Fibroblast of skin of left quadriceps (primary cell): ENCODE results near the gene MEOX2.
A peak's percentile ranks its signal among the peaks of the same experiment; 100 is the strongest.

ENCODE experiments used
- DNase-seq, 2 experiments: peaks; one replicate each; pipeline ENCODE4 v3.0.0-alpha.2; 2013; ENCODE audit warnings: low read depth in 2 of 2

MEOX2 gene

DNA sequence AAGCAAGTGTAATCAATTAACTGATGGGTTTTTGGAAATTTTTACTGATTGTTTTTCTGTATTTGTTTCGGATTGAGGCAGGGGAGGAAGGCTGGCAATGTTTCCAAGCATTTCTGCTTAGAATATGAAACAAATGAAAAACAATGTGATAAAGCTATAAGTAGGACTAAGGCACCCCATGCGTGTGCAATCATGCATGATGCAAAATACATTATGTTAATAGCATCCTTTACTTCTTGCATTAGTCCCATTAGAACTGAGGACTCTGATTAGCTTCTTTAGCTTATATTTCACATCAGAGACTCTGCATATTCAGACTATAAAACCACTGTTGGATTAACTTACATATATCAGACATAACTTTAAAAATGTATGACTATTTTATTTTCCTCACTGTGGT, 76.0 kb downstream of the MEOX2 start:
- no peak for DNase-seq

DNA sequence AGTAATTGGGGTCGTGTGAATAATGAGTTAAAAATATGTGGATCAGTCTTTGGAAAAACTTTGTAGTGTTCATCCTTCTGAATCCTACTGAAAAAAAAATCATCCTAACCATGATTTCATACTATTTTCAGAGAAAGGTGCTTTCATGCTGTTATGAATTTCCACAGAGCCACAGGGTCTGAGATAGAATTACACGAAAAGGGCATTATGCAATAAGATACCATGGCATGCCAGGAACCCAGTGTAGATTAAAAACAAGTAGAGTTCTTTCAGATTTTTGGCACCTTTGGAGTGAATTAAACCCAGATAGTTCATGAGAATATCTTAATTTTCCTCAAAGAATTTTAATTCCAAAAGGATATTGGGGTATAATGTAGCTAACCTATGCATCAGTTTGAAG, 77.2 kb downstream of the MEOX2 start:
- DNase-seq = no peak

DNA sequence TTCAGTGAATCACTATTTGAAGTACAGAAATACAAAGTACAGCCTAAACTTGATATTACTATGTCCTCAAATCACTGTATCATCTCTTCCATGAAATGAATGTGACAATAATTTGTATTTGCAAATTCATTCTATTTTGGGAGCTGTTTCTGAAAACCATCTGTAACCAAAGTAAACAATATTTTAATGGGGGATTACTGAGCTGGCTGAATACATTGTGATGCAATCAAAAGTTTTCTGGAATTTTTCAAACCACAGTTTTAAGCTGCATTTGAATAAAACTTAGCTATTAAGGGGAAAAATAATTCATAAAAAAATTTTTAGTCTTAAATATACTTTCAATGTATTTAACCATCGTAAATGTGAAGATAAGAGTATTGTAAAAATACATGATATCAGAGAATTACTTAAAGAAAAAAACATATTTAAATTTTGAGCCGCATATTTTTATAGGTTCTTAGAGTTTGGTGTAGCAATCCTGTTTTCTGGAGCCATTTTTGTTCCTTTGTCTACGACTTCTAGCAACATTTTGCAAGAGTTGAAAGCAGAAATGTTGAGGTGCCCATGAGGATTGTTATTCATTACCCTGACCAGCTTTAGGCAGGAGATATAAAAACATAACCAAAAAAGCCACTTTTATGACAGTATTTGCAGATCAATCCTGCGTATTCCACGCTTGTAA, 78.8 kb downstream of the MEOX2 start:
- peak in 1 of 2 experiments; percentile 29 for DNase-seq

DNA sequence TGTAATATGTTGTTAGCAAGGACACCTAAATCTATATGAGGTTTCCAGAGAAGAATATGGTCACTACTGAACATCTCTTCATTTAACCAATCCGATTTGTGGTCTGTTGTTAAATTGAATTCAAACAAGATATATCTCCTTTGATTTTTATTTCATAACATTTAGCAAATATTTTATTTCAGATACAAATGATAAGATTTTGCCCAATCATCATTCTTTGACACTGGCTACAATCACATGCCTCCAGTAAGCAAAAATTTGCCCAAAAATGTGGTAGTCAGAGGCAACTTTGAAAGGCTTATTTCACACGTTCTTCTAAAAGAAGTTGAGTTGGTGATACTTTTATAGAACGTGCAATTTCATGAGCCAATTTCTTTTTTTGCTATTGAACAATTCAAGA, 79.9 kb downstream of the MEOX2 start:
- DNase-seq = no peak

DNA sequence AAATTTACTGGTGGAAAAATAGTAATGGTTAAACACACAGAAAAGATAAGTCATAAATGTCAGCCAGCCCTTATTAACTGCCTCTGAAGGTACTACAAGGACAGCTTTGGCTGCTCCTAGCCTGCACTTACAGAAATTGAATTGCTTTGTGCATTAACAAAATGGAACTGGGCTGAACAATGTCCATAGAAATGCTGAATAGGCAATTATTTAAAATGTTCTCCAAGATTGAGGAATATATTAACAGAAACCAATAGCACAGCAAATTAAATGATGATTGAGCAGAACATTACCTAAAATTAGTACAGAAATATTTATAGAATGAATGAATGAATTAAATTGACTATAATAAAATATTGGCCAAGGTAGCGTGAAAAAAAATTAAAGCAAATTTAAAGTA, 82.3 kb downstream of the MEOX2 start:
- DNase-seq = no peak

DNA sequence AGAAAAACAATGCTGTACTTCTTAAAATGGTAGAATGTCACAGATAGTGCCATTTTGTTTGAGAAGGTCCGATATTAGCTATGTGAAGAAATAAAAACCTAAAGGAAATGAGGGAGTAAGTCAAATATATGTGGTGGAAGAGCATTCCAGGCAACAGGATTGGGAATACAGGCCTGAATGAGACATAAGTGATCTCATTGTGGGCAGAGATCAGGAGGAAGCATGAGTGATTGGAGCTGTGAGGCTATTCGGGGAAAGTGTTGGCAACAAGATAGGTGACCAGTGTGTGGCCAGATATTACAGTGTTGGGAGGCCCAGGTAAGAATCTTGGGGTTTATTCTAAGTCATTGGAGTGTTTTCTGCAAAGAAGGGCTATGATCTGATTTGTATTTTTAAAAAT, 83.4 kb downstream of the MEOX2 start:
- no peak for DNase-seq

DNA sequence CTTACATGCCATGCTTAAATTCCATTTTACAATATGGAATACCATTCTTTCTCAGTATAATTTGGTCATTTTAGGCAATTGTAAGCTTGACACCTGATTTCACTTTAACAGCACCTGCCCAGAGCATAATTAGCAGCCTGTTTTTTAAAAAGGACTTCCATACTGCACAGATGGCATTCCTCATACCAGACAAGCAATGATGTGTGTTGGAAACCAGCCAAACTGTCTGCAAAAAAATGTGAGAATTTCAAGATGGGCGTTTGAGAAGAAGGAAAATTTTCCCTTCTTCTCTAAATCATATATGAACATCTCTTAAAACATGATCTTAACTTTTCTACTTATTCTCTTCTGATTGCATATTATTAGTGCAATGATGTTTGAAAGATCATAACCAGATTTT, 84.2 kb downstream of the MEOX2 start:
- no peak for DNase-seq

DNA sequence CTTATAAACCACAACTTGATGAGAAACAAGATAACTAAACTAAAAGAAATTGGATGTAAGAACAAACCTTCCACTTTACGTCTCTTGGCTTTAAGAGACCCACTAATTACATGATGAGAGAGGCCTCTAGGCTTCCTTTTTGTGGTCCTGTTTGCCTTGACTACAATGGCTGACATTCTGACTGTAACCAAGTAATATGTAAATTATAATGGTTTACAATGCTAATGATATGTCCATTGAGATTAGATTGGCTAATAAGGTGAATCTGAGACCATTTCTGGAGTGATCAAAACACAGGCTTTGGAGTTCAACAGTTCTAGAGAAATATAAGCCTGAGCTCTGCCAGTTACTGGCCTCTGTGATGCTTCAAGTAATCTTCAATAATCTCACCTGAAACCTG, 85.3 kb downstream of the MEOX2 start:
- no peak for DNase-seq

DNA sequence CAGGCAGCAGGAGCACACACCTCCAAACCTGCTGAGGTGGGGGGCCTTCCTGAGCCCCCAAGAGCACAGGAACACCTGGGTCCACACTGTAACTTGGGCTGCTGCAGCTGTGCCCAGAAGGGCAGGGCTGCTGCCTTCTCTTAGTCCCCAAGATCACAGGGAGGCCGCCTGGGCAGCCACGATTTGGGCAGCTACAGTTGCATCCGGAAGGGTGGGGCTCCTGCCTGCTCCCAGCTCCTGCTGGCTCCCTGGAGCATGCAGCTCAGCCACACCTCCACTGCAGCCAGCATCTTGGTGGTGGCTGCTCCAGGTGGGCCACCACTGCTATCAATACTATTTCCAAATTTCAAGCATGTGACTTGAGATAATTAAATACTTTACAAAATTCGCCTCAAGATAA, 86.2 kb downstream of the MEOX2 start:
- no peak for DNase-seq

DNA sequence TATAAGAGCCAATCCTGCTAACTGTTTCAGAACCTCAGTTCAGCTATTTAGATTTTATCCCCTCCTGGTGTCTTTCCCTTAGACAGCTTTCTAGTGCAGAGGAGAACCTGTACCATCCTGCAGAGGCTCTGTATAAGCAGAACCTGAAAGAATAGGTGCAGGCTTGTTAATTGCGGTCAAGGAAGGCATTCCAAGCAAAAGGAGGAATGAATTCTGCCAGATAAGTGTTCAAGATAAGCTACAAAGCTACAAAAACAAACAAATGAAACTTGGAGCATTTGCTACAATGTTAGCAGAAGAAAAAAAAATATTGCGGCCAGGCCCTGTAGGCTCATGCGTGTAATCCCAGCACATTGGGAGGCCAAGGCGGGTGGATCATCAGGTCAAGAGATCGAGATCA, 92.0 kb downstream of the MEOX2 start:
- no peak for DNase-seq

DNA sequence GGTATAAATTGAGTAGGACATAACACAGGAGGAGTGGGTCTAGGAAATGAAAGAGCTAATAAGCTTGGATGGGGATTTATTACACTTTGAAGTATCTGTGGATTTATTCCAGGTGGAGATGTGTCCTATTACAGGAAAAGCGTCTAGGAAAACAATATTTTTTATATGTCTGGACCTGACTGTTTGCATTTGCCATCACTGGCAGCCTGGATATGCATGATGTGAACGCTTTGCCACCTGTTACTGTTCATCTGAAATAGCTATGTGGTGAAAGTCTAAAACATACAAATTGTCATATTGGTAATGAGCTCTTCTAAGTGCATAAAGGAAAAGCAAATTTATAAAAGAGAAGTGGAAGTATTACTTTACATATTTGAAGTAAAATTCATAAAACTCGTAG, 93.1 kb downstream of the MEOX2 start:
- DNase-seq = no peak

DNA sequence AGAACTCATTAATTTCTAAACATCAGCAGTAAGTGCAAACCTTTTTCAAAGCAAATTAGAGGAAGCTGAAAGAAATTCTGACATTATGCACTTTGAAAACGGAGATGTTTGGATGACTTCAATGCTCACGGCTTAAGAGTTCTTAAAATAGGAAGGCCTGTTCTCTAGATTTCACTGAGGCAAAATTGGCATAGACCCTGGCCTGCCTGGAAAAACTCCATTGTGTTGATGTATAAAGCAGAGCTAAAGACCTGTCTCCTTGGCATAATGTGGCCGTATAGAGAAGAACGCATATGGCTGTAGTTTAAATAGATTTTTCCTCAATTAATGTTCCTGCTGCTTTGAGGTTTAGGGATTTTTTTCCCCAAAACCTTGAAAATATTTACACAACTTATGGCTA, 100.2 kb downstream of the MEOX2 start:
- DNase-seq = no peak

DNA sequence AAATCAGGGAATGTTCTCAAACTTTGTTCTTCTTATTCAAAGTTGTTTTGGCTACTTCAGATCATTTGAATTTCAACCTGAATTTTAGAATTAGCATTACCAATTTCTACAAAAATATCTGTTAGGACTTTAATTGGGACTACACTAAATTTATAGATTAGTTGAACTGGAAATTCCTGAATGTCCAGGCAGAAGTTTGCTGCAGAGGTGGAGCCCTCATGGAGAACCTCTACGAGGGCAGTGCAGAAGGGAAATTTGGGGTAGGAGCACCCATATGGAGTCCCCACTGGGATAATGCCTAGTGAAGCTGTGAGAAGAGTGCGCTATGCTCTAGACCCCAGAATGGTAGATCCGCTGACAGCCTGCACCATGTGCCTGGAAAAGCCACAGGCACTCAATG, 101.9 kb downstream of the MEOX2 start:
- no peak for DNase-seq

DNA sequence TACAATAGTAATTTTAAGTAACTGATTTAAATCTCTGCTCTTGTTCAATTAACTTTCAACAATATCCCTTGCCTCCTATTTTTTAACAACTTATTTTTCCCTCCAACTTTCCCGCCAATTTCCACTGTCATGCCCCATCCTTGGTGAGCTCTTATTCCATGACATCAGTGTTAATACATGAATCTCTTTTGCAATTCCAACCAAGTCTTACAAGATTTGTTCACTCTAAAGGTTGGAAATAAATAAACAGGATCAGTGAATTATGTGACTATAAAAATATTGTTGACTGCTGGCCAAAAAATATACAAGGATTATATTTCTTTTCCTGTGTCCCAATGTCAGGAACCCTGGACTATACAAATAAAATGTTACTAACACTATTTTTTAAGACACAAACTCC, 103.7 kb downstream of the MEOX2 start:
- DNase-seq = no peak

DNA sequence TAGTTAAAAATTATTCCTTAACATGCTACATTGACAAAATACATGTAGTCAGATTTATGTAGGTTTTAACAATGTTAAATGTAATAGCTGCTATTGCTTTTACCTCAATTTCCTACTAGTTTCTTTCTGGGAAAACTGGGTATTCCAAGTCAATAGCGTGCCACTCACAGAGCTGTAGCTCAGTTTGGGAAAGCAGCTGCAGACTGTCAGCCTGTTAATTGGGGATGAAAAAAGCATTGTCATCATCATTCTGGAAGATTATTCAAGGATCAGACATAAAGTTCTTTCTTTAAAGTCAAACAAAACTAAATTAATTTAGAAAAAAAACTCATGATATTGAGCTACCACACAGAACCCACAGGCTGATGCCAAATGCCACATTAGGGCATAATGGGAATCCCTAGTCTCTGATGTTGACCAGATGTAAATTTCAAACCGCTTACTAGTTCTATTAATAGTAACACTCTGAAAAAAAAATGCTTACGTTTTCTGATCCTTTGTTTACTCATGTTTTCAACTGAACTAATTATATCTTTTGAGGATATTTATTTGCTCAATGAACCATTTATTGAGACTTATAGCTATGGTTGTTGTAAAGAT, 105.0 kb downstream of the MEOX2 start:
- no peak for DNase-seq

DNA sequence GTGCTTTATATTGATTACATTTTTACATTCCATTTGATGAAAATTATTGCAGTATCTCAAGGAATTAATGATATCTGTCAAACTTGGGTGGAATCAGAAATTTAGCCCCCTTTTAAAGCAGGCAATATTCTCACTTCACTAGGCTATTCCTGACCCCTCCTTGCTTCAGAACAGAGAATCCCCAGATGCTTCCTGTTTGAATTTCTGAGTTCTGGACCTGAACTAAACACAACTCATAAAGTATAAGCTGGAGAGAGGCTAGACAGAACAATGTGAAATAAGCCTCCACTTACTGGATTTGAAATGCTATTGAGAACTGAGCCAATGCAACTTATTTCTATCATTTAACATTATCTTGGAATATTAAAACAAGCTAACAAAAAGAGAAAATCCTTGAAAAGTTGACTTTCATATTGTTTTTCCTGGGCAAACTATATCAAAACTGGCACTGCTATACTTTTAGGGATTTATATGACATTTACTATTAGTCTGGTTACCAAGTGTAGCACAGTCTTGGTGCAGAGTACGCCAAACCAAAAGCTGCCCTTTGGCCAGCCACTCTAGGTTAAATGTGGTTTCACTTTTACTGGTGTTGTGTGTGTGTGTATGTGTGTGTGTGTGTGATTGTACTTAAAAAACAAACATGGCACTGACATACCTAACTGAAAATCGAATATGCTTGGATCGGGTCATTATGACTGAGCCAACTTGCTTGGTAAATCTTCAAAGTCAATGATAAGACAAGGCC, 105.7 kb downstream of the MEOX2 start:
- DNase-seq = no peak

DNA sequence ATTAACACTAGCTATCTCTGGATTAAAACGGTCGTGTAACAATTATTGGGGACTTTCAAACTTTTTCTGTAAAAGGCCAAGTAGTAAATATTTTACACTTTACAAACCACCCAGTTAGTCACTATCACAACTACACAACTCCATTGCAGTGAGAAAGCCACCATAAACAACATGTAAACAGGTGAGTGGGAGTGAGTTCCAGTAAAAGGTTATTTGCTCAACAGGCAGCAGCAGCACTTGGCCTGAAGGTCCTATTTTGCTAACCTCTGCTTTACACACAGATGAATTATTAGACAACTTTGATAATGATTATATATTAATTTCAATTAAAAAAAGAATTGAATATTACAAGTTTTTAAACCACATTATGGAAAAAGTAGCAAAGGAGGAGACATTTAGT, 108.9 kb downstream of the MEOX2 start:
- no peak for DNase-seq

DNA sequence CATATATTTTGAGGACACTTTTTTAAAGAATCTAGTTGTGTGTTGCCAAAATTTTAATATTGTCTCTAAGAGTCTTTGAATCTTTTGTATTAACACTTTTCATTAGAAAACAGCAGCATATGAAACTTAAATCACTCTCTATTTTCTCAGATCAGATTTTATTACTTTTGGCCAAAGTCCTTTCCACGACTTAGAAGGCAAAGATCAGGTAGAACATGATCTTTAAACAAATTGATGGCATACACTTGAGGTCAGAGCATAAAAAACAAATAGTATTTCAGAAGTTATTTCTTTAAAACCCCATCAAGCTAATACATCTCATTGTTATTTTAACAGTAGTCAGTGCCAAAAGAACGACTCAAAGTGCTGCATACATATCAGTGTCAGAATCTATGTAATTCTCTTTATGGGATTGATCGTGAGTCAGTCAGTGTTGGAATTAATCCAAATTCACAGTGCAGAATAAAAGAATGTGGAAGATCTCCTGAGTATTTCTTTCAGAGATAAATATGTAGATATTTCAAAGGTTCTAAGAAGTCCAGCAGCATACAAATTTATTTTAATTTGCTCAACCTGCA, 115.1 kb downstream of the MEOX2 start:
- peak; percentile 55 for DNase-seq

DNA sequence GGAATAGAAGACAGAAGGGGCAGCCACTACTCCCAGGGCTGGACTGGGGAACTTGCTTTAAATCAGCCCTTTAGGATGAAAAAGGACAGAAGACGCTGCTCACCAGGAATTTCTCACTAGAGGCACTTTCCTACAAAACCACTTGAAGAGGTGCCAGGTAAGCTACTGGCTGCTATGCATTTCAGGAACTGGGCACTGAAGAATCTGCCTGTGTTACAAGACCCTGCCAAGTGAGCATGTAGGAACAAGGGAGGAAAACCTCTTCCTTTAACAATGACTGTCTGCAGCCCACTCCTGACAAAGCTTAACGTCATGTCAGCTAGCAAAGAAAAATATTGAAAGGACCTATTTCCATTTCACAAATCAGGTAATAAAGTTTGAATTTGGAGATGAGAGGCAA, 118.8 kb downstream of the MEOX2 start:
- no peak for DNase-seq

DNA sequence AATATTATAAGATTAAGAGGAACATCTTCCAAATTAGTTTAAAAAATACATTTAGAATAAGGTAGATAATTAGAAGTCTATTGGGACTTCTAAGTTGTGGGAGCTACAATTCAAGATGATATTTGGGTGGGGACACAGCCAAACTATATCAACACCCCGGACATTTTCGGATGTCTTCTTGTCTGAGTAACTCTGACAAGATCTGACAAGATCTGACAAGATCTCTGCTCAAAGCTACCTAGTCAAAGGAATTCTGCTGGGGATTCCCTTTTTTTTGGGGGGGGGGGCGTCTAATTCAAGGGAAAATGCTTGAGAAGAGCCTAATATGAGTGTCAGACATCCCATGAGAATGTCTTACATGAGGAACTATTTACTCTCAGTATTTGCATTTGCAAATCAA, 119.4 kb downstream of the MEOX2 start:
- no peak for DNase-seq

DNA sequence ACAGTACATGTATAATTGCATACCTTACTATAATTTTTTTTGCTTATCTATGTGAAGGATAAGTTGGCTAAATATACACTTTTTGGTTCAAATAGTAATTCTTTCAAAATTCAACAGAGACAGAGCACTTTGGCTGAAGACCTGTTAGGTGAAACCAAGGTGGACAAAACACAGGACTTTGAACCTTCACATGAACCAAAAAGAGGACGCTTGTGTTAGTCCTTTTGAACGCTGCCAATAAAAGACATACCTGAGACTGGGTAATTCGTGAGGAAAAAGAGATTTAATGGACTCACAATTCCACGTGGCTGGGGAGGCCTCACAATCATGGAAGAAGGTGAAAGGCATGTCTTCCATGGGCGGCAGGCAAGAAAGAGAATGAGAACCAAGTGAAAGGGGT, 120.0 kb downstream of the MEOX2 start:
- no peak for DNase-seq

DNA sequence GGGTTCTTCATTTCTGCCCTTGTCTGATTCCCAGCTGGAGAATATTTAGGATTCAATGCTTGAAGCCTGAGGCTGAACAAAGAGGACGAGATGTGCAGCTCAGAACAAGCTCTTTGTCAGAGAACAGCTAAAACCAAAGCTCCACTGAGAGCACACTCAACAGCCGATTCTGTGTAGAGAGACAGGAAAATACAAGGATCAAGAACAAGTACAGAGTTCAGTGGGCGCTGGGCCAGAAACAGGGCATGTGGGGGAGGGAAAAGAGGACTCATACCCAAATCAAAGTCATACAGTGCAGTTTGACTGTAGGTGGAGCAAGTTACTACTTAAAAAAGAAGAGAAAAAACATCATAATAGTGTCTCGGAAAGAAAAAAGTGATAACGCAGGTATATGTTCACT, 124.6 kb downstream of the MEOX2 start, which contains the start of gene AGMO:
AGMO (minus strand) TSS at position 181 of the 400 bp plus-strand sequence.
- no peak for DNase-seq
